Ishikawa (cell line): Measurements from ENCODE around the gene SLC26A8.

ENCODE experiments used
- CEBPB ChIP-seq: IDR thresholded peaks from 2 replicates; pipeline ENCODE4 v1.6.1; 2012
- CREB1 ChIP-seq: IDR thresholded peaks from 2 replicates; pipeline ENCODE4 v1.6.1; 2012; ENCODE audit warnings: low read depth
- EGR1 ChIP-seq: IDR thresholded peaks from 2 replicates; pipeline ENCODE4 v1.6.1; 2012
- EP300 ChIP-seq: IDR thresholded peaks from 2 replicates; pipeline ENCODE4 v1.6.1; 2012; ENCODE audit warnings: borderline replicate concordance
- FOXM1 ChIP-seq: IDR thresholded peaks from 2 replicates; pipeline ENCODE4 v1.6.1; 2012; ENCODE audit warnings: low read depth, borderline replicate concordance
- MAX ChIP-seq: IDR thresholded peaks from 2 replicates; pipeline ENCODE4 v1.6.1; 2012
- NFIC ChIP-seq: IDR thresholded peaks from 2 replicates; pipeline ENCODE4 v1.6.1; 2012
- RAD21 ChIP-seq: IDR thresholded peaks from 2 replicates; pipeline ENCODE4 v1.6.1; 2012; ENCODE audit warnings: low read depth
- REST ChIP-seq: IDR thresholded peaks from 2 replicates; pipeline ENCODE4 v1.6.1; 2012; ENCODE audit warnings: low read depth, mild to moderate bottlenecking
- TAF1 ChIP-seq: IDR thresholded peaks from 2 replicates; pipeline ENCODE4 v1.6.1; 2012; ENCODE audit warnings: low read depth, mild to moderate bottlenecking
- TCF12 ChIP-seq: IDR thresholded peaks from 2 replicates; pipeline ENCODE4 v1.6.1; 2012; ENCODE audit warnings: low read depth
- TEAD4 ChIP-seq: IDR thresholded peaks from 2 replicates; pipeline ENCODE4 v1.6.1; 2012
- YY1 ChIP-seq: IDR thresholded peaks from 2 replicates; pipeline ENCODE4 v1.6.1; 2012; ENCODE audit warnings: low read depth
- ZBTB7A ChIP-seq: IDR thresholded peaks from 2 replicates; pipeline ENCODE4 v1.6.1; 2012; ENCODE audit warnings: low read depth

GRCh38 chr6:36019167-36019566 lies 5.3 kb downstream of the SLC26A8 start:
- no peak for TF ChIP-seq EP300
- TF ChIP-seq TCF12 = no peak
- no peak for TF ChIP-seq NFIC
- no peak for TF ChIP-seq TAF1
- TF ChIP-seq RAD21 = no peak
- no peak for TF ChIP-seq CEBPB
- no peak for TF ChIP-seq ZBTB7A
- no peak for TF ChIP-seq EGR1
- TF ChIP-seq MAX = no peak
- no peak for TF ChIP-seq TEAD4
- no peak for TF ChIP-seq YY1
- no peak for TF ChIP-seq FOXM1
- TF ChIP-seq REST = no peak
- TF ChIP-seq CREB1 = no peak
